ENCODE results near the gene CRYGB. TPM values are rescaled to one million over a fixed set of nuclear protein-coding genes. Genes with fewer than 3 reads are reported as not detected.

CRYGB gene
- total and polyA plus RNA-seq, 2 donors (not counting 3 experiments of a cell fraction or from before 2014, with no cell fraction given): not detected

DNA sequence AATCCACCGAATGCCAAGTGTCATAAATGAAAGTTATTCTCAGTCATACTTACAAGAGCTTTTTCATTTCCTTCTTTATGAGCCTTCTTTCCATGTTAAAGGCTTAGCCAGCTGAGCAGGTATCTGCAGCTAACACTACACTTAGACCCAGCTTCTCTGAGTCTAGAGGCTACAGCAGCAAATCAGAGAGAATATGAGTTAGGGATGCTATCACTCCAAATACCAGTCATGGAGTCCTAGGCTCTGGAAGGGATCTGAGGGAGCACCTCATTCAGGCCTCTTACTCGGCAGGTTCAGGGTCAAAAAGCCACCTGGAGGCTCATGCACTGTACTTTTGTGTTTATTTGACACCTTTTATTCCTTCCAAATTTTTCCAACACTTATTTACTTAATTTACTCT is 40.9 kb upstream of the CRYGB start:
- CTCF ChIA-PET: interaction anchor here (0.5 kb wide), 1 partner anchor 42 kb away, joined by 3 read pairs; no protein-coding TSS in a partner anchor
- H3K27me3 ChIP-seq (ENCODE audit: control insufficient read depth in 2 of 2, insufficient read depth in 2 of 2, low read length in 2 of 2): peaks cover 20 to 22% of the 10 kb centered on the region in 2 experiments

GRCh38 chr2:208186465-208186864 is 40.5 kb upstream of the CRYGB start:
- Histone ChIP-seq H3K36me3 (ENCODE audit: control insufficient read depth in 2 of 2, extremely low read depth in 1 of 2, insufficient read depth in 2 of 2, low read length in 2 of 2) (no peaks in the 10 kb centered on the region), H3K4me2 (ENCODE audit: insufficient read depth, low read length) (no peak overlapping the region), H3K9me1 (replicated peaks; ENCODE audit: control insufficient read depth, extremely low read depth, insufficient read depth, low read length) (no peaks in the 10 kb centered on the region), H3K79me2 (ENCODE audit: control insufficient read depth, insufficient read depth, low read length) (no peaks in the 10 kb centered on the region), H2AFZ (ENCODE audit: low read depth, low read length) (no peak overlapping the region), H4K20me1 (replicated peaks; ENCODE audit: control insufficient read depth, extremely low read depth, insufficient read depth, low read length) (no peaks in the 10 kb centered on the region), H3K27me3 (ENCODE audit: control insufficient read depth in 2 of 2, insufficient read depth in 2 of 2, low read length in 2 of 2) (peaks cover 20 to 22% of the 10 kb centered on the region in 2 experiments), H3K4me1 (ENCODE audit: control insufficient read depth, extremely low read depth, insufficient read depth, low read length) (no peaks in the 10 kb centered on the region), H3K9ac (replicated peaks; ENCODE audit: extremely low read depth, insufficient read depth, low read length) (no peak overlapping the region), H3K4me3 (replicated peaks in 1 of 3; ENCODE audit: insufficient read depth in 1 of 3, low read depth in 1 of 3, low read length in 3 of 3) (no peak overlapping the region), H3K9me3 (replicated peaks; ENCODE audit: control insufficient read depth, insufficient read depth, low read length) (no peaks in the 10 kb centered on the region), H3K27ac (ENCODE audit: insufficient read depth, low read depth, low read length) (no peak overlapping the region)
- no TSS peak for BruUV-seq (replicated peaks)
- DNase-seq (ENCODE audit: low read depth, low spot score): no peak
- CTCF ChIA-PET: interaction anchor here (3.7 kb wide), 1 partner anchor 11 kb away, joined by 22 read pairs; no protein-coding TSS in a partner anchor
- POLR2A ChIA-PET: no interaction called here
- no peak for FAIRE-seq
- TF ChIP-seq POLR2AphosphoS5 (IDR thresholded peaks at IDR 0.05; ENCODE audit: insufficient read depth, low read depth, low read length): no peak
- no peak for TF ChIP-seq JUN (IDR thresholded peaks at IDR 0.05; ENCODE audit: borderline replicate concordance, insufficient read depth, insufficient read length, low read depth)
- no peak for TF ChIP-seq MYC (IDR thresholded peaks at IDR 0.05; ENCODE audit: low read depth, low read length)
- no peak for TF ChIP-seq FOS (IDR thresholded peaks at IDR 0.05; ENCODE audit: borderline replicate concordance, insufficient read depth, low read length)
- no peak for TF ChIP-seq GATA2 (IDR thresholded peaks at IDR 0.05; ENCODE audit: insufficient read depth, insufficient read length, low read depth, low read length)
- TF ChIP-seq POLR2A (IDR thresholded peaks at IDR 0.05; ENCODE audit: low read depth, low read length): no peak
- no peak for TF ChIP-seq EZH2 (IDR thresholded peaks at IDR 0.05; ENCODE audit: borderline replicate concordance, low read depth, low read length, severe bottlenecking)
- TF ChIP-seq, protein P1, sequence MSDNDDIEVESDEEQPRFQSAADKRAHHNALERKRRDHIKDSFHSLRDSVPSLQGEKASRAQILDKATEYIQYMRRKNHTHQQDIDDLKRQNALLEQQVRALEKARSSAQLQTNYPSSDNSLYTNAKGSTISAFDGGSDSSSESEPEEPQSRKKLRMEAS (IDR thresholded peaks at IDR 0.05; ENCODE audit: insufficient read depth, insufficient read length): no peak
- intact Hi-C loops (cut with micrococcal nuclease): no loop called here
- dilution Hi-C loops (cut with MboI; ENCODE audit: extremely low pct_ligation_motif_present, low sequenced_read_pairs): no loop called here

More for the DNA sequence above, 40.9 kb upstream of the CRYGB start:
- H3K4me3 ChIP-seq (replicated peaks in 1 of 3; ENCODE audit: insufficient read depth in 1 of 3, low read depth in 1 of 3, low read length in 3 of 3): no peak overlapping the region
- no peaks in the 10 kb centered on the region for H3K9me1 ChIP-seq (replicated peaks; ENCODE audit: control insufficient read depth, extremely low read depth, insufficient read depth, low read length)
- H3K79me2 ChIP-seq (ENCODE audit: control insufficient read depth, insufficient read depth, low read length): no peaks in the 10 kb centered on the region
- POLR2A ChIA-PET: no interaction called here
- no peak for TF ChIP-seq GATA2 (IDR thresholded peaks at IDR 0.05; ENCODE audit: insufficient read depth, insufficient read length, low read depth, low read length)
- no peak for TF ChIP-seq CTCF (IDR thresholded peaks at IDR 0.05; ENCODE audit: extremely low read depth in 1 of 2, insufficient read depth in 1 of 2, low read depth in 1 of 2, low read length in 2 of 2)
- intact Hi-C loops (cut with micrococcal nuclease) (no loop called here), dilution Hi-C loops (cut with MboI; ENCODE audit: extremely low pct_ligation_motif_present, low sequenced_read_pairs) (no loop called here)
- no peaks in the 10 kb centered on the region for H3K9me3 ChIP-seq (replicated peaks; ENCODE audit: control insufficient read depth, insufficient read depth, low read length)
- no peak overlapping the region for H3K4me2 ChIP-seq (ENCODE audit: insufficient read depth, low read length)
- no peak overlapping the region for H3K9ac ChIP-seq (replicated peaks; ENCODE audit: extremely low read depth, insufficient read depth, low read length)
- H3K4me1 ChIP-seq (ENCODE audit: control insufficient read depth, extremely low read depth, insufficient read depth, low read length): no peaks in the 10 kb centered on the region
- BruUV-seq (replicated peaks): no TSS peak
- no peak overlapping the region for H2AFZ ChIP-seq (ENCODE audit: low read depth, low read length)
- DNase-seq (ENCODE audit: low read depth, low spot score) (no peak), FAIRE-seq (no peak)
- H4K20me1 ChIP-seq (replicated peaks; ENCODE audit: control insufficient read depth, extremely low read depth, insufficient read depth, low read length): no peaks in the 10 kb centered on the region
- H3K27ac ChIP-seq (ENCODE audit: insufficient read depth, low read depth, low read length): no peak overlapping the region
- no peaks in the 10 kb centered on the region for H3K36me3 ChIP-seq (ENCODE audit: control insufficient read depth in 2 of 2, extremely low read depth in 1 of 2, insufficient read depth in 2 of 2, low read length in 2 of 2)

Measured in endothelial cell of umbilical vein (primary cell).